H9 (cell line): ENCODE measurements around the gene EHD1. TPM values are rescaled to one million over a fixed set of nuclear protein-coding genes. Genes with fewer than 3 reads are reported as not detected.

Experiments used
- DNase-seq: peaks from one replicate; pipeline ENCODE4 v3.0.0-alpha.2; 2017
- H2AFZ ChIP-seq: one replicate; pipeline ENCODE4 v1.6.1; 2013; ENCODE audit warnings: mild to moderate bottlenecking, low read length, control low read depth, moderate library complexity
- H2AK5ac ChIP-seq: 2 replicates; pipeline ENCODE4 v1.6.1; 2013; ENCODE audit warnings: low read length, control low read depth, mixed read lengths; ENCODE audit not compliant: insufficient read length
- H2BK120ac ChIP-seq: one replicate; pipeline ENCODE4 v1.6.1; 2013; ENCODE audit warnings: low read depth, mild to moderate bottlenecking, low read length, control low read depth, inconsistent platforms; ENCODE audit not compliant: poor library complexity, severe bottlenecking
- H2BK12ac ChIP-seq: 2 replicates; pipeline ENCODE4 v1.6.1; 2013; ENCODE audit warnings: low read length, control low read depth, mixed read lengths, low read depth; ENCODE audit not compliant: insufficient read length
- H2BK15ac ChIP-seq: 2 replicates; pipeline ENCODE4 v1.6.1; 2013; ENCODE audit warnings: low read depth, low read length, control low read depth
- H2BK20ac ChIP-seq: one replicate; pipeline ENCODE4 v1.6.1; 2013; ENCODE audit warnings: low read depth, mild to moderate bottlenecking, low read length, control low read depth, inconsistent platforms; ENCODE audit not compliant: poor library complexity, severe bottlenecking
- H2BK5ac ChIP-seq: 2 replicates; pipeline ENCODE4 v1.6.1; 2013; ENCODE audit warnings: low read length, control low read depth, mixed read lengths; ENCODE audit not compliant: insufficient read length
- H3K14ac ChIP-seq: 2 replicates; pipeline ENCODE4 v1.6.1; 2013; ENCODE audit warnings: low read length, control low read depth; ENCODE audit not compliant: insufficient read depth
- H3K18ac ChIP-seq: 2 replicates; pipeline ENCODE4 v1.6.1; 2013; ENCODE audit warnings: low read depth, mild to moderate bottlenecking, mixed read lengths, low read length, control low read depth; ENCODE audit not compliant: insufficient read length
- H3K23ac ChIP-seq: 2 replicates; pipeline ENCODE4 v1.6.1; 2013; ENCODE audit warnings: low read length, control low read depth, mixed read lengths, low read depth; ENCODE audit not compliant: insufficient read length
- H3K23me2 ChIP-seq: 2 replicates; pipeline ENCODE4 v1.6.1; 2013; ENCODE audit warnings: low read depth, mild to moderate bottlenecking, mixed read lengths, low read length, control low read depth; ENCODE audit not compliant: insufficient read length, poor library complexity, severe bottlenecking
- H3K27ac ChIP-seq: 2 replicates; pipeline ENCODE4 v1.5.1; 2013; ENCODE audit warnings: low read length, control low read depth, mixed read lengths, low read depth; ENCODE audit not compliant: insufficient read length
- H3K27me3 ChIP-seq: 2 replicates; pipeline ENCODE4 v1.6.1; 2013; ENCODE audit warnings: low read length, control low read depth, inconsistent platforms; ENCODE audit not compliant: insufficient read depth
- H3K4ac ChIP-seq: 2 replicates; pipeline ENCODE4 v1.6.1; 2013; ENCODE audit warnings: low read depth, mild to moderate bottlenecking, control low read depth, inconsistent platforms, low read length, moderate library complexity
- H3K4me1 ChIP-seq: 2 replicates; pipeline ENCODE4 v1.6.1; 2013; ENCODE audit warnings: low read length, control low read depth, inconsistent platforms; ENCODE audit not compliant: insufficient read depth
- H3K4me2 ChIP-seq: 2 replicates; pipeline ENCODE4 v1.6.1; 2013; ENCODE audit warnings: low read length, control low read depth, mixed read lengths; ENCODE audit not compliant: insufficient read length, insufficient read depth
- H3K56ac ChIP-seq: 2 replicates; pipeline ENCODE4 v1.6.1; 2013; ENCODE audit warnings: low read depth, mild to moderate bottlenecking, mixed read lengths, low read length, control low read depth; ENCODE audit not compliant: insufficient read length
- H3K79me1 ChIP-seq: 2 replicates; pipeline ENCODE4 v1.6.1; 2013; ENCODE audit warnings: low read depth, mild to moderate bottlenecking, moderate library complexity, low read length, control low read depth, inconsistent platforms; ENCODE audit not compliant: insufficient read depth, poor library complexity, severe bottlenecking
- H3K79me2 ChIP-seq: 2 replicates; pipeline ENCODE4 v1.6.1; 2013; ENCODE audit warnings: low read length, control low read depth, inconsistent platforms; ENCODE audit not compliant: insufficient read depth
- H3K9ac ChIP-seq: 2 replicates; pipeline ENCODE4 v1.6.1; 2013; ENCODE audit warnings: low read length, control low read depth, mixed read lengths; ENCODE audit not compliant: insufficient read length; ENCODE audit errors: extremely low read depth
- H3K9me3 ChIP-seq: one replicate; pipeline ENCODE4 v1.6.1; 2013; ENCODE audit warnings: low read depth, low read length, inconsistent platforms; ENCODE audit not compliant: control insufficient read depth
- H3T11ph ChIP-seq: one replicate; pipeline ENCODE4 v1.6.1; 2013; ENCODE audit warnings: mild to moderate bottlenecking, low read length, control low read depth, inconsistent platforms
- H4K20me1 ChIP-seq: one replicate; pipeline ENCODE4 v1.6.1; 2013; ENCODE audit not compliant: control insufficient read depth, insufficient read length, insufficient read depth
- H4K5ac ChIP-seq: 2 replicates; pipeline ENCODE4 v1.6.1; 2013; ENCODE audit warnings: low read depth, mild to moderate bottlenecking, mixed read lengths, low read length, control low read depth; ENCODE audit not compliant: insufficient read length
- H4K8ac ChIP-seq: replicated peaks from 2 replicates; pipeline ENCODE4 v1.6.1; 2013; ENCODE audit warnings: low read length, control low read depth, mixed read lengths, low read depth; ENCODE audit not compliant: insufficient read length
- H4K91ac ChIP-seq: 2 replicates; pipeline ENCODE4 v1.6.1; 2013; ENCODE audit warnings: low read depth, mild to moderate bottlenecking, moderate library complexity, mixed read lengths, low read length, control low read depth; ENCODE audit not compliant: insufficient read length
- H3K27ac Mint-ChIP-seq, 3 experiments: 2 replicates in 2 of 3; 3 replicates in 1 of 3; pipeline ENCODE4 v1.8.0; 2020 to 2021; ENCODE audit warnings: mixed read lengths in 3 of 3, mild to moderate bottlenecking in 1 of 3, moderate library complexity in 1 of 3
- H3K27me3 Mint-ChIP-seq: 2 replicates; pipeline ENCODE4 v1.8.0; 2021; ENCODE audit warnings: low read depth, mild to moderate bottlenecking, moderate library complexity, mixed read lengths
- H3K36me3 Mint-ChIP-seq, 3 experiments: 2 replicates in 2 of 3; 3 replicates in 1 of 3; pipeline ENCODE4 v1.8.0; 2020 to 2021; ENCODE audit warnings: low read depth in 3 of 3, mixed read lengths in 3 of 3; ENCODE audit not compliant: insufficient read depth in 1 of 3
- H3K4me1 Mint-ChIP-seq, 2 experiments: 2 replicates each; pipeline ENCODE4 v1.8.0; 2020; ENCODE audit warnings: mixed read lengths in 2 of 2
- H3K4me3 Mint-ChIP-seq, 2 experiments: 2 replicates in 1 of 2; 3 replicates in 1 of 2; pipeline ENCODE4 v1.8.0; 2020 to 2021; ENCODE audit warnings: mild to moderate bottlenecking in 2 of 2, mixed read lengths in 2 of 2, moderate library complexity in 1 of 2
- H3K9me3 Mint-ChIP-seq, 2 experiments: 2 replicates in 1 of 2; 3 replicates in 1 of 2; pipeline ENCODE4 v1.8.0; 2020; ENCODE audit warnings: mild to moderate bottlenecking in 2 of 2, mixed read lengths in 2 of 2, moderate library complexity in 1 of 2
- CTCF ChIP-seq: fragments of 200-600 bp; sonication (generic); conservative IDR thresholded peaks from 3 replicates; pipeline ENCODE4 v1.8.0; 2021; ENCODE audit warnings: antibody characterized with exemption, mild to moderate bottlenecking
- WGBS: extraction: QIAGEN DNeasy Blood & Tissue Kit; methylation state at CpG from one replicate; pipeline ENCODE4 v1.1.7; 2013; ENCODE audit warnings: missing lambda C conversion rate, low lambda C conversion rate, mixed read lengths; ENCODE audit not compliant: insufficient read length; ENCODE audit errors: extremely low coverage; 5-methylcytosine and 5-hydroxymethylcytosine counted together
- total RNA-seq: library from RNA; stranded (reverse); gene quantifications from 2 replicates; pipeline ENCODE4 v1.2.1, GENCODE V29; 2021

Gene EHD1
- total RNA-seq, 1 experiment from 2014 or later = 31.0 TPM

DNA sequence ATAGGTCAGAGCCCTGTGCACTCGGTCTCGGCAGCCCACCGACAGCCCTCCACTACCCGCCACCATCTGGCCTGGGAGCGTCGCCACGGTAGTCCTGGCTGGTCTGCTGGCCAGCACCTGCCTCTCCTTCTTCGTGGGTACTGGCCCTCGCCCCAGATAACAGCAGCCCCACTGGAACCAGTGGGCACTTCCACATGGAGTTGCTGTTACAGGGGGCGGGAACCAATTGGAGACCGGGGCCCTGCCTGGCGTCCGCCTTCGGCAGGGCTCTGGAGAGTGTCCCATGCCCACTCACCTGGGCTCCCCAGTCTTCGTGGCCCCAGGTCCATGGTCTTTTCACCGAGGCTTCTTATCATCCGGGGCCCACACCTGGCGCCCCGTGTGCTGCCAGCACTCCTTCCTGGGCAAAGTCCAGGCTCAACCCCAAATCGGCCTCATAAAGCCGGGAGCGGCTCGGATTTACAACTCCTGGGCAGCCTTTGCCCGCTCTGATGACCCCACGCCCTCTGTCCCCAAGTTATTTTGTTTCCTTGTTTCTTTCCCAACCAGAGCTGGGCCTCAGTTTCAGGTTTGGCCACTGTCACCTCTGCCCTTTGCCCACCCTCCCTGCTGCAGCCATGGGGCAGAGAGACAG is 12.9 kb upstream of the EHD1 start:
- H3K23ac ChIP-seq = no peak overlapping the region
- no CpG with 5 or more reads among the region's 25 CpGs for WGBS
- no peak overlapping the region for H3K27ac ChIP-seq
- no peak overlapping the region for H3K4ac ChIP-seq
- no peaks in the 10 kb centered on the region for H4K20me1 ChIP-seq
- no peak overlapping the region for H3K18ac ChIP-seq
- no peak for TF ChIP-seq CTCF
- H3K4me1 Mint-ChIP-seq = peaks cover 12 to 26% of the 10 kb centered on the region in 2 experiments
- H3K79me1 ChIP-seq = no peaks in the 10 kb centered on the region
- H2AFZ ChIP-seq = no peak overlapping the region
- H3K9me3 ChIP-seq = no peaks in the 10 kb centered on the region
- H3K79me2 ChIP-seq = no peaks in the 10 kb centered on the region
- no peaks in the 10 kb centered on the region; the same call in 1 of the 2 replicates for H3K4me1 ChIP-seq
- no peak overlapping the region for H4K8ac ChIP-seq
- H3K56ac ChIP-seq = no peak overlapping the region
- no peak overlapping the region for H3K4me2 ChIP-seq
- H3K9ac ChIP-seq = no peak overlapping the region
- no peak overlapping the region for H4K5ac ChIP-seq
- H3K23me2 ChIP-seq = peaks cover 4% of the 10 kb centered on the region
- no peak overlapping the region for H4K91ac ChIP-seq
- peaks cover 0 to 6% (median 0%) of the 10 kb centered on the region in 3 experiments; a peak in 2 of 7 replicates for H3K36me3 Mint-ChIP-seq
- H3K27ac Mint-ChIP-seq = peak overlapping the region in 1 of 3 experiments; percentile 89; a peak in 2 of 7 replicates
- H3T11ph ChIP-seq = no peak overlapping the region
- H2BK15ac ChIP-seq = no peak overlapping the region
- no peaks in the 10 kb centered on the region; a peak in 1 of 5 replicates for H3K9me3 Mint-ChIP-seq
- H3K4me3 Mint-ChIP-seq = no peak overlapping the region
- no peak overlapping the region for H3K14ac ChIP-seq
- no peaks in the 10 kb centered on the region for H3K27me3 ChIP-seq
- H2BK5ac ChIP-seq = no peak overlapping the region
- no peak for DNase-seq
- no peak overlapping the region for H2AK5ac ChIP-seq
- no peak overlapping the region for H2BK20ac ChIP-seq
- no peaks in the 10 kb centered on the region for H3K27me3 Mint-ChIP-seq
- H2BK12ac ChIP-seq = no peak overlapping the region
- H2BK120ac ChIP-seq = no peak overlapping the region
